Measurements from ENCODE around the gene UBN1. TPM values are rescaled to one million over a fixed set of nuclear protein-coding genes. Genes with fewer than 3 reads are reported as not detected.
"Not testable (repeated sequence)": the region's sequence is repeated elsewhere in the genome, so short reads cannot be mapped to it uniquely, and the experiment has no call there.

UBN1 gene
- total RNA-seq, 3 donors from 2014 or later, result 38.2 to 44.6 (median 42.2) TPM

DNA sequence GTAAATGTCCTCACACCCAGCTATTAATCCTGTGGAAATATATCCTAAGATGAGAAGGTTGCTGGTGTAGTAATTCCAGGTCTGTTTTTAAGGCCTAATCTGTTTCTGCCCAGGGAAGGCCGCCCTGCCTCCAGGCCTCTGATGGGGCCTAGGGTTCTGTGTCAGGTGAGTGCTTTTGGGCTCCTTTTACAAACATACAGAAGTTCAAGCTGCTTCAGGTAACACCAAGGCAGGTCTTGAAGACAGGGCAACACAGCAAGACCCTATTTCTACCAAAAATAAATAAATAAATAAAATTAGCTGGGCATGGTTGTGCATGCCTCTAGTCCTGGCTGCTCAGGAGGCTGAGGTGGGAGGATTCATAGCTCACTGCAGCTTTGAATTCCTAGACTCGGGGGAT, 80.4 kb downstream of the UBN1 start:
- Mint-ChIP-seq H3K36me3 (ENCODE audit: insufficient read depth) (no peaks in the 10 kb centered on the region), H3K9me3 (peaks cover 15% of the 10 kb centered on the region), H3K4me3 (no peak overlapping the region), H3K4me1 (ENCODE audit: low read depth) (no peaks in the 10 kb centered on the region), H3K27me3 (ENCODE audit: low read depth) (peaks cover 16% of the 10 kb centered on the region)
- DNase-seq (no peak), ATAC-seq (no peak)

DNA sequence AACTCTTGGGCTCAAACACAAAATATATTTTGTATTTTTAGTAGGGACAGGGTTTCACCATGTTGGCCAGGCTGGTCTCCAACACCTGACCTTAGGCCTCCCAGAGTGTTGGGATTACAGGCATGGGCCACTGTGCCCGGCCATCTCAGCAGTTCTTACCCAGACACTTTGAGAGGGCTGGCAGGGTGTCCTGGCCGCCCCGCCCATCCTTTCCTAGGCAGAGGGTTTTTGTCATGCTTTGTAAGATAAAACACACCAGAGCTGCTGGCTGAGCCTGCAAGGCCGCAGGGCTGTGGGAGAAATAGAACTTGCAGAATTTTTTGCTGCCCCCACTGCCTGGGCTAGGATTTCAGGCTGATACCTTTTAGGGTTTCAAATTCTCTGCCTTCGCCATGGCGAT, 80.9 kb downstream of the UBN1 start:
- DNase-seq, result no peak
- no peaks in the 10 kb centered on the region for H3K36me3 Mint-ChIP-seq (ENCODE audit: insufficient read depth)
- no peak for ATAC-seq
- no peaks in the 10 kb centered on the region for H3K4me1 Mint-ChIP-seq (ENCODE audit: low read depth)
- H3K9me3 Mint-ChIP-seq, result peaks cover 15% of the 10 kb centered on the region
- no peak overlapping the region for H3K4me3 Mint-ChIP-seq
- peaks cover 11% of the 10 kb centered on the region for H3K27me3 Mint-ChIP-seq (ENCODE audit: low read depth)

DNA sequence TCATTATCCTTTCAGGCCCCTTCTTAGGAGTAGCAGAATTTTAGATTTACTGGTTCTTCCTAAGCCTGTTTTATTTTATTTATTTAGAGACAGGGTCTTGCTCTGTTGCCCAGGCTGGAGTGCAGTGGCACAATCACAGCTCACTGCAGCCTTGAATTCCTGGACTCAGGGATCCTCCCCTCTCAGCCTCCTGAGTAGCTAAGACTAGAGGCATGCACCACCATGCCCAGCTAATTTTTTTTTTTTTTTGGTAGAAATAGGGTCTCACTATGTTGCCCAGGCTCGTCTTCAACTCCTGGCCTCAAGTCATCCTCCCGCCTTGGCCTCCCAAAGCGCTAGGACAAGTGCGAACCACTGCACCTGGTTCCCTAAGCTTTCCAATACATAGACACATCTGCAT, 82.3 kb downstream of the UBN1 start:
- H3K36me3 Mint-ChIP-seq (ENCODE audit: insufficient read depth); H3K4me1 Mint-ChIP-seq (ENCODE audit: low read depth); ATAC-seq; H3K4me3 Mint-ChIP-seq; DNase-seq: not testable (repeated sequence)
- peaks cover 15% of the 10 kb centered on the region for H3K9me3 Mint-ChIP-seq
- peaks cover 19% of the 10 kb centered on the region for H3K27me3 Mint-ChIP-seq (ENCODE audit: low read depth)

GRCh38 chr16:4931381-4931780, 84.1 kb downstream of the UBN1 start:
- Mint-ChIP-seq H3K36me3 (ENCODE audit: insufficient read depth) (no peaks in the 10 kb centered on the region), H3K4me1 (ENCODE audit: low read depth) (no peaks in the 10 kb centered on the region), H3K27me3 (ENCODE audit: low read depth) (peaks cover 24% of the 10 kb centered on the region), H3K9me3 (peaks cover 8% of the 10 kb centered on the region), H3K4me3 (no peak overlapping the region)
- ATAC-seq, result no peak
- no peak for DNase-seq

Other genes with a start within 250 kb of the UBN1 start
- 10 to 100 TPM; 22.5 to 27.2 (median 23.7) TPM for gene UBALD1, start 232.6 kb upstream of the UBN1 start, total RNA-seq
- 10 to 100 TPM; 56.5 to 60.5 (median 58.0) TPM for gene MGRN1, start 222.7 kb upstream of the UBN1 start, total RNA-seq
- 10 to 100 TPM; 53.1 to 56.8 (median 54.1) TPM for gene NUDT16L1, start 153.9 kb upstream of the UBN1 start, total RNA-seq
- gene ANKS3, start 113.2 kb upstream of the UBN1 start, total RNA-seq, result 10 to 100 TPM; 19.4 to 24.1 (median 21.8) TPM
- gene DNAAF8, start 112.9 kb upstream of the UBN1 start, total RNA-seq, result under 1 TPM; 0.16 to 0.47 (median 0.25) TPM
- 10 to 100 TPM; 10.3 to 12.4 (median 12.2) TPM for gene ZNF500, start 80.3 kb upstream of the UBN1 start, total RNA-seq
- not detected for gene SEPTIN12, start 59.1 kb upstream of the UBN1 start, total RNA-seq
- not detected for gene SMIM22, start 52.1 kb upstream of the UBN1 start, total RNA-seq
- 1 to 10 TPM; 4.1 to 6.3 (median 6.2) TPM for gene ROGDI, start 44.8 kb upstream of the UBN1 start, total RNA-seq
- 100 to 1,000 TPM; 109 to 116 (median 114) TPM for gene GLYR1, start 193 bp upstream of the UBN1 start, total RNA-seq
- under 1 TPM; 0.08 to 0.11 (median 0.08) TPM for gene PPL, start 89.7 kb downstream of the UBN1 start, total RNA-seq
- gene SEC14L5, start 110.8 kb downstream of the UBN1 start, total RNA-seq, result not detected
- gene NAGPA, start 186.5 kb downstream of the UBN1 start, total RNA-seq, result 10 to 100 TPM; 18.6 to 23.5 (median 21.6) TPM
- gene C16orf89, start 218.5 kb downstream of the UBN1 start, total RNA-seq, result not detected
- 10 to 100 TPM; 51.7 to 59.1 (median 54.9) TPM for gene ALG1, start 224.4 kb downstream of the UBN1 start, total RNA-seq

Data from activated T-cell treated with anti-CD3 and anti-CD28 coated beads, Interleukin-2, amount 50 U/mL, for 4 hours (primary cell).